Kasumi-1 (cell line): Measurements from ENCODE around the gene SUV39H1.
"Not testable (repeated sequence)": the region's sequence is repeated elsewhere in the genome, so short reads cannot be mapped to it uniquely, and the experiment has no call there.

ENCODE experiments used
- DNase-seq, 2 experiments: peaks; one replicate each; lab custom pipeline; 2025; lab: John Stamatoyannopoulos, UW

The SUV39H1 gene

GRCh38 chrX:48696301-48696908 lies at the start of gene SUV39H1:
TSS of gene SUV39H1 (plus strand) at chrX:48696734. CDS start at chrX:48696785, 51 bp downstream.
- peak; percentile 60 to 69 for DNase-seq

GRCh38 chrX:48648336-48648751 lies 48.2 kb upstream of the SUV39H1 start:
- peak; percentile 60 to 70 for DNase-seq

GRCh38 chrX:48649102-48649501 lies 47.4 kb upstream of the SUV39H1 start:
- no peak for DNase-seq

GRCh38 chrX:48652055-48652579 lies 44.4 kb upstream of the SUV39H1 start:
- not testable (repeated sequence) for DNase-seq

- DNase-seq, result not testable (repeated sequence)
Measured at GRCh38 chrX:48654746-48655145, 41.8 kb upstream of the SUV39H1 start.

GRCh38 chrX:48659686-48660085 lies 36.8 kb upstream of the SUV39H1 start:
- DNase-seq, result not testable (repeated sequence)

- DNase-seq, result no peak
Measured at GRCh38 chrX:48663241-48663640, 33.3 kb upstream of the SUV39H1 start.

GRCh38 chrX:48664156-48664555 lies 32.4 kb upstream of the SUV39H1 start:
- DNase-seq, result no peak

- DNase-seq, result no peak
Measured at GRCh38 chrX:48665991-48666390, 30.5 kb upstream of the SUV39H1 start.

- no peak for DNase-seq
Measured at GRCh38 chrX:48666649-48667048, 29.9 kb upstream of the SUV39H1 start.

- DNase-seq, result peak in 1 of 2 experiments; percentile 3
Measured at GRCh38 chrX:48667509-48667908, 29.0 kb upstream of the SUV39H1 start.

- not testable (repeated sequence) for DNase-seq
Measured at GRCh38 chrX:48668187-48668586, 28.3 kb upstream of the SUV39H1 start.

- peak; percentile 71 to 78 for DNase-seq
Measured at GRCh38 chrX:48676106-48676892, 20.2 kb upstream of the SUV39H1 start.

- DNase-seq, result no peak
Measured at GRCh38 chrX:48676893-48677270, 19.7 kb upstream of the SUV39H1 start.

GRCh38 chrX:48677516-48677915 lies 19.0 kb upstream of the SUV39H1 start:
- no peak for DNase-seq

GRCh38 chrX:48680467-48680866 lies 16.1 kb upstream of the SUV39H1 start:
- peak; percentile 11 to 22 for DNase-seq

GRCh38 chrX:48680925-48681324 lies 15.6 kb upstream of the SUV39H1 start:
- DNase-seq, result not testable (repeated sequence)

GRCh38 chrX:48681539-48682183 lies 14.9 kb upstream of the SUV39H1 start:
- DNase-seq, result no peak

- not testable (repeated sequence) for DNase-seq
Measured at GRCh38 chrX:48682795-48683194, 13.7 kb upstream of the SUV39H1 start.

GRCh38 chrX:48683411-48683982 lies 13.0 kb upstream of the SUV39H1 start, which contains the start of gene WAS:
TSS of gene WAS (plus strand) at chrX:48683799. CDS start at chrX:48683854, 55 bp downstream.
- peak; percentile 79 for DNase-seq

- no peak for DNase-seq
Measured at GRCh38 chrX:48684134-48684533, 12.4 kb upstream of the SUV39H1 start.

- no peak for DNase-seq
Measured at GRCh38 chrX:48685416-48685815, 11.1 kb upstream of the SUV39H1 start.
